ENCODE measurements around the gene TMEM51.

The TMEM51 gene

DNA sequence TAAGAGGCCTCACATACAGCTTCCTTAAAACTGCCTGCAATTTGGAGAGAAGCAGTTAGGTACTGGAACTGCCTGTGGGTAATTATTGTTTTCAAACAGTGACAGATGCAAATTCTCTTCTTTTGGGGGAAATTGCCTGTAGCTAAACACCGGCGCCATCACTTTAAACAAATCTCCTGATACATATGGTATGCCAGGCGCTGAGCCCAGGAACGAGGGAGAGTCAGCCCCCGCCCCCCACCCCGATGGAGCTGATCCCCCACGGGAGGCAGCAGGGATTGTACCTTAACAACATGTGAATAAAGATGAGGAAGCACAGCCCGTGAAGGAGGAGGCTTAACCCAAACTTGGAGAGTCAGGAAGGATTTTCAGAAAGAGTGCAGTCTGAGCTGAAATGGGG is 7.1 kb downstream of the TMEM51 start:
- peak overlapping the region; percentile 45 for H3K27ac ChIP-seq
- TF ChIP-seq, protein P1, sequence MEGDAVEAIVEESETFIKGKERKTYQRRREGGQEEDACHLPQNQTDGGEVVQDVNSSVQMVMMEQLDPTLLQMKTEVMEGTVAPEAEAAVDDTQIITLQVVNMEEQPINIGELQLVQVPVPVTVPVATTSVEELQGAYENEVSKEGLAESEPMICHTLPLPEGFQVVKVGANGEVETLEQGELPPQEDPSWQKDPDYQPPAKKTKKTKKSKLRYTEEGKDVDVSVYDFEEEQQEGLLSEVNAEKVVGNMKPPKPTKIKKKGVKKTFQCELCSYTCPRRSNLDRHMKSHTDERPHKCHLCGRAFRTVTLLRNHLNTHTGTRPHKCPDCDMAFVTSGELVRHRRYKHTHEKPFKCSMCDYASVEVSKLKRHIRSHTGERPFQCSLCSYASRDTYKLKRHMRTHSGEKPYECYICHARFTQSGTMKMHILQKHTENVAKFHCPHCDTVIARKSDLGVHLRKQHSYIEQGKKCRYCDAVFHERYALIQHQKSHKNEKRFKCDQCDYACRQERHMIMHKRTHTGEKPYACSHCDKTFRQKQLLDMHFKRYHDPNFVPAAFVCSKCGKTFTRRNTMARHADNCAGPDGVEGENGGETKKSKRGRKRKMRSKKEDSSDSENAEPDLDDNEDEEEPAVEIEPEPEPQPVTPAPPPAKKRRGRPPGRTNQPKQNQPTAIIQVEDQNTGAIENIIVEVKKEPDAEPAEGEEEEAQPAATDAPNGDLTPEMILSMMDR (conservative IDR thresholded peaks at IDR 0.05; ENCODE audit: low read depth): no peak
- ChIA-PET POLR2A (ENCODE audit: low non-redundant PET) (no interaction called here), CTCF (no interaction called here)
- DNase-seq (ENCODE audit: low spot score): no peak

DNA sequence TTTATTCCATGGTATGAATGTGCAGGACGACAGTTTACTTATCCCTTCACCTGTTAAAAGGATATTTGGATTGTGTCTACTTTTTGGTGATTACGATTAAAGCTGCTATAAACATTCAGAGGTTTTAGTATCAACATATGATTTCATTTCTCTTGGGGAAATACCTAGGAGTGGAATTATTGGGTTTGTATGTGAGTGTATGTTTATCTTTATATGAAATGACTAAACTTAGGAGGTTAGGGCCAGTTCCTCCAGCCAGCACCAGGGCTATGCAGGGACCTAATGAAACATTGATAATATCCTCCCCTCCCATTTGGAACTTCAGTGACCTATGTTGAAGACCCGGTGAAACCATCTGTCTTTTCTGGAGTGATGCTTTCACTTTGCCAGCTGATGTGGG is 13.8 kb downstream of the TMEM51 start:
- POLR2A ChIA-PET (ENCODE audit: low non-redundant PET): no interaction called here
- no peak overlapping the region for H3K27ac ChIP-seq
- CTCF ChIA-PET: interaction anchor here (0.5 kb wide), 1 partner anchor 74 kb away, joined by 4 read pairs; no protein-coding TSS in a partner anchor
- no peak for DNase-seq (ENCODE audit: low spot score)
- TF ChIP-seq, protein P1 (conservative IDR thresholded peaks at IDR 0.05; ENCODE audit: low read depth): no peak

DNA sequence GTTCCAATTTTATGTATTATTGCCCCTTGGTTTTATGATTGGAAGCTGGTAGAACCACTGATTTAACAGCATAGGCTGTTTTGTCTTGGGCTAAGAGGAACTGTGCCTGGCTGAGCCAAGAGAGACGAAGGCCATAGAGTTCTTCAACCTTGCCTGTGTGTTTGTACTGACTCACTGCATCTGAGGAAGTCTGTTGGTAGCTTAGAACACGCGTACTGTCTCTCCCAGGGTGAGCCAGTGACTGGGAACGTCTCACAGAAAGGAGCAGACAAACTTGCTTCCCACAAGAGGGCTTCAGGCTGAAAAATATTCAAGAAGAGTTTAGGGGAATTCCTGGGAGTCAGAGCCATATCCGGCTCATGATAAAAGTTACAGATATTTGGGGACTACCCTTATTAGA is 14.9 kb downstream of the TMEM51 start:
- ChIA-PET CTCF (interaction anchor here (1.3 kb wide), 1 partner anchor 16 kb away, joined by 7 read pairs; no protein-coding TSS in a partner anchor), POLR2A (ENCODE audit: low non-redundant PET) (no interaction called here)
- DNase-seq (ENCODE audit: low spot score): peak; percentile 44
- no peak overlapping the region for H3K27ac ChIP-seq
- TF ChIP-seq, protein P1 (conservative IDR thresholded peaks at IDR 0.05; ENCODE audit: low read depth): no peak

DNA sequence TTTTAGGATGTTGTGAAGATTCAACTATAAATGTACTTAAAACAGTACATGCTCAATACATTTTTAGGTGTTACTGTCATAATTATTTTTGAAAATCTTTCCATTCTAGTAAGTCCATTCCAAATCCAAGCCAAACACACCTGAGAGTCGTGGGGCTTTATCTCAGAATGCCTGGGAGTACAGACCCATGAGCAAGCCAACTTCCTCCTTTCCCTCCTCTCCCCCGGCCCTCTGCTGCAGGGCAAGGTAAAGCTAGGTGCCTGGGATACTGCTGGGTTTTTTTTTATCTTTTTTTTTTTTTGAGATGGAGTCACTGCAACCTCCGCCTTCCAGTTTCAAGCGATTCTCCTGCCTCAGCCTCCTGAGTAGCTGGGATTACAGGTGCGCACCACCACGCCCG is 16.5 kb downstream of the TMEM51 start:
- H3K27ac ChIP-seq: no peak overlapping the region
- CTCF ChIA-PET: no interaction called here
- POLR2A ChIA-PET (ENCODE audit: low non-redundant PET): no interaction called here
- DNase-seq (ENCODE audit: low spot score): no peak
- TF ChIP-seq, protein P1 (conservative IDR thresholded peaks at IDR 0.05; ENCODE audit: low read depth): no peak

DNA sequence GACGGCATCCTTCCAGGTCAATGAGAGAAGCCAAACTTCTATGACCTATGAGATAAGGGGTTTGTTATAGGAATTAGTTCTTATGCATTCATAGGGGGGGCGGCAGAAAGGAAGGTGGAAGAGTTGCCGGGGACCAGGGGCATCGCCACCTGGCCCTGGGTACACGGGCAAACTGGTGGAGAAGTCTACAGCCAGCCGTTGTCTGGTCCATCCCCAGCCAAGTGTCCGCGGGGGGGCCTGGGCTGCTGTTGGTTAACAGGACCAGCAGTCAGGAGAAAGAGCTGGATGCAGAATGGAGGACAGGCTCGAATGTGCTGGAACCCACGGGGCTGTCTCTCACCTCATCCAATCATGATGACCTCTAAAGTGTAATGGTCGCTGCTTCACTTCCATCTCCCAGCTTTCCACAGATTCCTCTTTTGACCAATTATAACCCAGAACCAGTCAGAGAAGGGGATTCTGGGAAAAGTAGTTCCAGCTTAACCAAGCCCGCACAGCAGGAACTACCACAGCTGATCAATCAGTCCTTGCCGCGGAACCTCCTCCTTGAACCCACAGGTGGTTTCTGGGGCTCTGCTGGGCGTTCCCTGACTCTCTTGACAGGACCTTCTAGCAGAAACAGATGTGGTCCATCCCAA is 17.8 kb downstream of the TMEM51 start:
- TF ChIP-seq, protein P1 (conservative IDR thresholded peaks at IDR 0.05; ENCODE audit: low read depth): no peak
- H3K27ac ChIP-seq: peak overlapping the region; percentile 92
- POLR2A ChIA-PET (ENCODE audit: low non-redundant PET): no interaction called here
- no peak for DNase-seq (ENCODE audit: low spot score)
- CTCF ChIA-PET: interaction anchor here (0.6 to 1.3 kb wide), 3 partner anchors 19 to 570 kb away, joined by 3 to 4 read pairs (median 3); no protein-coding TSS in a partner anchor

DNA sequence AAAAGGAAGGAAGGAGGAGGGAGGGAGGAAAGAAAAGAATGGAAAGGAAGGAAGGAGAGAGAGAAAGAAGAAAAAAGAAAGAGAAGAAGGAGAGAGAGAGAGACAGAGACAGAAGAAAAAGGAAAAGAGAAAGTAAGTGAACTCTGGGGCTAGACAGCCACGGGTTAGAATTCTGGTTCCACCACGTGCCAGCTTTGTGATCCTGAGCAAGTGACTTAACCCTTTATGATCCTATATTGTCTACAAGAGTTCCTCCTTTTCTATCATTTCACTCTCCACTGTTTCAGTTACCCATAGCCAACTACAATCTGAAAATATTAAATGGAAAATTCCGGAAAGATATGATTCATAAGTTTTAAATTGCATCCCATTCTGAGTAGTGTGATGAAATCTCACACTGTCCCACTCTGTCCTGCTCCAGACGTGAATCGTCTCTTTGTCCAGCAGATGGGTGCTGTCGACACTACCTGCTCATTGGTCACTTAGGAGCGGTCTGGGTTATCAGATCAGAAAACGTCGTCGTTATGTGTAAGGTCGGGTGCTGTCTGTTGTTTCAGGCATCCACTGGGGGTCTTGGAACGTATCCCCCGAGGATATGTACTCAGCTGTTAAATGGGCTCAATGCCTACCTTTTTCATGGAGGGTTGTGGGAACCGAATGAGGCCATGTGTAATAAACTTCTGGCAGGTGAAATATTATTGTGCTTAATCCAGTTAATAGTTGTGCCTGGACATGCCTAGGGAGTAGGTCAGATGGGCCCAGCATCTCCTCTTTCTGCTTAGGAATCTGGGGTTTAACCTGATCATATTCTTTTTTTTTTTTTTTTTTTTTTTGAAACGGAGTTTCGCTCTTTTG is 19.1 kb downstream of the TMEM51 start:
- TF ChIP-seq, protein P1 (conservative IDR thresholded peaks at IDR 0.05; ENCODE audit: low read depth): no peak
- POLR2A ChIA-PET (ENCODE audit: low non-redundant PET): interaction anchor here (0.7 kb wide), 2 partner anchors 44 to 1133 kb away, joined by 4 to 10 read pairs; no protein-coding TSS in a partner anchor
- H3K27ac ChIP-seq: peak overlapping the region; percentile 92
- peak; percentile 71 for DNase-seq (ENCODE audit: low spot score)
- CTCF ChIA-PET: interaction anchor here (0.6 to 1.3 kb wide), 2 partner anchors 20 to 99 kb away, joined by 3 to 4 read pairs; no protein-coding TSS in a partner anchor

All from RWPE1 (cell line).